GM21825 (cell line): ENCODE results near the gene VAMP3.
"Not testable (repeated sequence)": the region's sequence is repeated elsewhere in the genome, so short reads cannot be mapped to it uniquely, and the experiment has no call there.

Experiments used
- ATAC-seq: cut with Tn5 transposase; IDR thresholded peaks from one replicate; pipeline ENCODE4 v1.9.1; 2021; ENCODE audit warnings: mild to moderate bottlenecking, moderate library complexity; ENCODE audit not compliant: unreplicated experiment

The VAMP3 gene

GRCh38 chr1:7767176-7767575 lies 3.9 kb upstream of the VAMP3 start:
- no peak for ATAC-seq

- no peak for ATAC-seq
Measured at GRCh38 chr1:7768583-7768982, 2.5 kb upstream of the VAMP3 start.

- ATAC-seq, result no peak
Measured at GRCh38 chr1:7769673-7770412, 1.3 kb upstream of the VAMP3 start.

GRCh38 chr1:7770669-7770996 lies 463 bp upstream of the VAMP3 start:
- no peak for ATAC-seq

GRCh38 chr1:7771823-7772299 lies 765 bp downstream of the VAMP3 start:
- peak; percentile 17 for ATAC-seq

- ATAC-seq, result no peak
Measured at GRCh38 chr1:7777591-7777990, 6.5 kb downstream of the VAMP3 start.

- ATAC-seq, result no peak
Measured at GRCh38 chr1:7778133-7778628, 7.1 kb downstream of the VAMP3 start.

GRCh38 chr1:7780976-7781375 lies 9.9 kb downstream of the VAMP3 start:
- ATAC-seq, result no peak

- ATAC-seq, result no peak
Measured at GRCh38 chr1:7781501-7781900, 10.4 kb downstream of the VAMP3 start.

GRCh38 chr1:7781923-7782495 lies 10.9 kb downstream of the VAMP3 start:
- no peak for ATAC-seq

GRCh38 chr1:7783178-7783711 lies 12.1 kb downstream of the VAMP3 start:
- no peak for ATAC-seq

GRCh38 chr1:7783826-7784491 lies 12.9 kb downstream of the VAMP3 start, which contains the start of gene PER3:
PER3 (plus strand) TSS chr1:7784291; CDS start chr1:7784878, 587 bp downstream.
- peak; percentile 82 for ATAC-seq

- ATAC-seq, result no peak
Measured at GRCh38 chr1:7784492-7785071, 13.5 kb downstream of the VAMP3 start.

GRCh38 chr1:7785108-7785507 lies 14.0 kb downstream of the VAMP3 start:
- ATAC-seq, result no peak

- ATAC-seq, result no peak
Measured at GRCh38 chr1:7786795-7787194, 15.7 kb downstream of the VAMP3 start.

GRCh38 chr1:7789828-7790227 lies 18.7 kb downstream of the VAMP3 start:
- no peak for ATAC-seq

- not testable (repeated sequence) for ATAC-seq
Measured at GRCh38 chr1:7791027-7791426, 19.9 kb downstream of the VAMP3 start.

GRCh38 chr1:7795406-7795805 lies 24.3 kb downstream of the VAMP3 start:
- no peak for ATAC-seq

- no peak for ATAC-seq
Measured at GRCh38 chr1:7805460-7805859, 34.4 kb downstream of the VAMP3 start.

- ATAC-seq, result no peak
Measured at GRCh38 chr1:7808253-7808844, 37.3 kb downstream of the VAMP3 start.

GRCh38 chr1:7809742-7810141 lies 38.6 kb downstream of the VAMP3 start:
- no peak for ATAC-seq
